WTC11 (cell line): Measurements from ENCODE around the gene PHB1. TPM values are rescaled to one million over a fixed set of nuclear protein-coding genes. Genes with fewer than 3 reads are reported as not detected.

Experiments used
- ATAC-seq: fragments of 200-7000 bp; cut with Tn5 transposase; 2 replicates; pipeline ENCODE4 v1.10.0; 2021; ENCODE audit warnings: mild to moderate bottlenecking, moderate library complexity
- CTCF ChIA-PET: fragments of 300-600 bp; sonication (Branson Sonifier 250); formaldehyde crosslinking; loops from one replicate; lab custom pipeline; 2021; ENCODE audit warnings: antibody characterized with exemption; lab: Charles Lee
- POLR2A ChIA-PET: fragments of 350-600 bp; sonication (Branson Sonifier 250); formaldehyde crosslinking; loops from one replicate; lab custom pipeline; 2021; ENCODE audit warnings: antibody characterized with exemption; lab: Charles Lee
- DNase-seq: peaks from one replicate; pipeline ENCODE4 v3.0.0; 2021; ENCODE audit warnings: low spot score
- H3K27ac Mint-ChIP-seq: 2 replicates; pipeline ENCODE4 v1.8.0; 2021; ENCODE audit warnings: mixed read lengths
- H3K27me3 Mint-ChIP-seq: 2 replicates; pipeline ENCODE4 v1.8.0; 2021; ENCODE audit warnings: low read depth, mild to moderate bottlenecking, moderate library complexity, mixed read lengths
- H3K36me3 Mint-ChIP-seq: 2 replicates; pipeline ENCODE4 v1.8.0; 2021; ENCODE audit warnings: mixed read lengths
- H3K4me1 Mint-ChIP-seq: 2 replicates; pipeline ENCODE4 v1.8.0; 2022; ENCODE audit warnings: mixed read lengths
- H3K4me3 Mint-ChIP-seq: 2 replicates; pipeline ENCODE4 v1.8.0; 2021; ENCODE audit warnings: mild to moderate bottlenecking, moderate library complexity, mixed read lengths
- H3K9me3 Mint-ChIP-seq: 2 replicates; pipeline ENCODE4 v1.8.0; 2021; ENCODE audit warnings: mixed read lengths
- ARID4B ChIP-seq: sonication (generic); formaldehyde crosslinking; IDR thresholded peaks from 2 replicates; pipeline ENCODE4 v1.8.0; 2023; ENCODE audit warnings: missing genetic modification reagents, mild to moderate bottlenecking, borderline replicate concordance
- CBFB ChIP-seq: sonication (generic); formaldehyde crosslinking; IDR thresholded peaks from 2 replicates; pipeline ENCODE4 v1.8.1; 2022; ENCODE audit warnings: mild to moderate bottlenecking, low read depth, missing genetic modification reagents
- CREB1 ChIP-seq: sonication (generic); formaldehyde crosslinking; IDR thresholded peaks from 2 replicates; pipeline ENCODE4 v1.8.0; 2023; ENCODE audit warnings: mild to moderate bottlenecking, missing genetic modification reagents
- E2F5 ChIP-seq: sonication (generic); formaldehyde crosslinking; IDR thresholded peaks from 2 replicates; pipeline ENCODE4 v1.8.1; 2022; ENCODE audit warnings: mild to moderate bottlenecking, moderate library complexity, missing genetic modification reagents
- FOXP4 ChIP-seq: sonication (generic); formaldehyde crosslinking; IDR thresholded peaks from 2 replicates; pipeline ENCODE4 v1.8.0; 2022; ENCODE audit warnings: mild to moderate bottlenecking, missing genetic modification reagents
- GRHL2 ChIP-seq: fragments of 250-450 bp; sonication (Bioruptor Pico); IDR thresholded peaks from 2 replicates; pipeline ENCODE4 v1.8.0; 2022; ENCODE audit warnings: mild to moderate bottlenecking, moderate library complexity; ENCODE audit not compliant: insufficient replicate concordance, severe bottlenecking
- IRF2 ChIP-seq: sonication (generic); formaldehyde crosslinking; IDR thresholded peaks from 2 replicates; pipeline ENCODE4 v1.8.0; 2022; ENCODE audit warnings: low read depth, missing genetic modification reagents, borderline replicate concordance
- JAZF1 ChIP-seq: fragments of 250-450 bp; sonication (Bioruptor Pico); IDR thresholded peaks from 2 replicates; pipeline ENCODE4 v1.9.0; 2021; ENCODE audit warnings: moderate library complexity, mild to moderate bottlenecking, inconsistent platforms
- NR2C2 ChIP-seq: sonication (generic); formaldehyde crosslinking; IDR thresholded peaks from 2 replicates; pipeline ENCODE4 v1.8.0; 2022; ENCODE audit warnings: mild to moderate bottlenecking, missing genetic modification reagents
- RELA ChIP-seq: sonication (generic); formaldehyde crosslinking; IDR thresholded peaks from 2 replicates; pipeline ENCODE4 v1.8.1; 2022; ENCODE audit warnings: missing genetic modification reagents, mild to moderate bottlenecking, borderline replicate concordance
- TEAD1 ChIP-seq: sonication (generic); formaldehyde crosslinking; IDR thresholded peaks from 2 replicates; pipeline ENCODE4 v1.8.0; 2022; ENCODE audit warnings: mild to moderate bottlenecking, missing genetic modification reagents
- TEAD4 ChIP-seq: sonication (generic); formaldehyde crosslinking; IDR thresholded peaks from 2 replicates; pipeline ENCODE4 v1.8.0; 2022; ENCODE audit warnings: mild to moderate bottlenecking, missing genetic modification reagents
- ZNF317 ChIP-seq: sonication (generic); formaldehyde crosslinking; IDR thresholded peaks from 2 replicates; pipeline ENCODE4 v1.8.1; 2023; ENCODE audit warnings: low read depth, mild to moderate bottlenecking, moderate library complexity, missing genetic modification reagents, borderline replicate concordance
- total RNA-seq: library from RNA; stranded (reverse); gene quantifications from 3 replicates; pipeline ENCODE4 v1.2.3, GENCODE V29; 2021
- TF ChIP-seq, protein P1 (sequence below): sonication (generic); formaldehyde crosslinking; IDR thresholded peaks from 2 replicates; pipeline ENCODE4 v1.8.1; 2023; ENCODE audit warnings: mild to moderate bottlenecking, missing genetic modification reagents, moderate library complexity
- TF ChIP-seq, protein P2 (sequence below): fragments of 250-450 bp; sonication (Bioruptor Pico); IDR thresholded peaks from 2 replicates; pipeline ENCODE4 v1.9.0; 2021; ENCODE audit warnings: mild to moderate bottlenecking
- TF ChIP-seq, protein P3 (sequence below): sonication (generic); formaldehyde crosslinking; IDR thresholded peaks from 2 replicates; pipeline ENCODE4 v1.8.0; 2022; ENCODE audit warnings: mild to moderate bottlenecking, missing genetic modification reagents
- TF ChIP-seq, protein P4 (sequence below): sonication (generic); formaldehyde crosslinking; IDR thresholded peaks from 2 replicates; pipeline ENCODE4 v1.8.1; 2023; ENCODE audit warnings: mild to moderate bottlenecking, missing genetic modification reagents

PHB1 gene
- total RNA-seq, 1 experiment from 2014 or later: 375 TPM

GRCh38 chr17:49379926-49380325 lies 34.8 kb downstream of the PHB1 start:
- Mint-ChIP-seq H3K4me3 (no peak overlapping the region), H3K36me3 (no peaks in the 10 kb centered on the region), H3K9me3 (no peaks in the 10 kb centered on the region)
- ATAC-seq: no peak
- TF ChIP-seq JAZF1 (CRISPR knock-in tag): no peak
- no peak for TF ChIP-seq IRF2 (CRISPR knock-in tag)
- no peak for TF ChIP-seq CREB1 (CRISPR knock-in tag)
- TF ChIP-seq, protein P1, sequence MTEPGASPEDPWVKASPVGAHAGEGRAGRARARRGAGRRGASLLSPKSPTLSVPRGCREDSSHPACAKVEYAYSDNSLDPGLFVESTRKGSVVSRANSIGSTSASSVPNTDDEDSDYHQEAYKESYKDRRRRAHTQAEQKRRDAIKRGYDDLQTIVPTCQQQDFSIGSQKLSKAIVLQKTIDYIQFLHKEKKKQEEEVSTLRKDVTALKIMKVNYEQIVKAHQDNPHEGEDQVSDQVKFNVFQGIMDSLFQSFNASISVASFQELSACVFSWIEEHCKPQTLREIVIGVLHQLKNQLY: no peak
- TF ChIP-seq CBFB (CRISPR knock-in tag): no peak
- no peak for TF ChIP-seq NR2C2 (CRISPR knock-in tag)
- TF ChIP-seq, protein P2, sequence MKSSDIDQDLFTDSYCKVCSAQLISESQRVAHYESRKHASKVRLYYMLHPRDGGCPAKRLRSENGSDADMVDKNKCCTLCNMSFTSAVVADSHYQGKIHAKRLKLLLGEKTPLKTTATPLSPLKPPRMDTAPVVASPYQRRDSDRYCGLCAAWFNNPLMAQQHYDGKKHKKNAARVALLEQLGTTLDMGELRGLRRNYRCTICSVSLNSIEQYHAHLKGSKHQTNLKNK (CRISPR knock-in tag): no peak
- TF ChIP-seq FOXP4: no peak
- TF ChIP-seq, protein P3, sequence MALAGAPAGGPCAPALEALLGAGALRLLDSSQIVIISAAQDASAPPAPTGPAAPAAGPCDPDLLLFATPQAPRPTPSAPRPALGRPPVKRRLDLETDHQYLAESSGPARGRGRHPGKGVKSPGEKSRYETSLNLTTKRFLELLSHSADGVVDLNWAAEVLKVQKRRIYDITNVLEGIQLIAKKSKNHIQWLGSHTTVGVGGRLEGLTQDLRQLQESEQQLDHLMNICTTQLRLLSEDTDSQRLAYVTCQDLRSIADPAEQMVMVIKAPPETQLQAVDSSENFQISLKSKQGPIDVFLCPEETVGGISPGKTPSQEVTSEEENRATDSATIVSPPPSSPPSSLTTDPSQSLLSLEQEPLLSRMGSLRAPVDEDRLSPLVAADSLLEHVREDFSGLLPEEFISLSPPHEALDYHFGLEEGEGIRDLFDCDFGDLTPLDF: no peak
- no peak for TF ChIP-seq TEAD1 (CRISPR knock-in tag)
- no peak for TF ChIP-seq ARID4B (CRISPR knock-in tag)
- no peak for TF ChIP-seq E2F5 (CRISPR knock-in tag)
- no peak for TF ChIP-seq ZNF317 (CRISPR knock-in tag)
- TF ChIP-seq TEAD4: no peak
- no peak for TF ChIP-seq GRHL2 (CRISPR knock-in tag)
- TF ChIP-seq RELA (CRISPR knock-in tag): no peak
- TF ChIP-seq, protein P4, sequence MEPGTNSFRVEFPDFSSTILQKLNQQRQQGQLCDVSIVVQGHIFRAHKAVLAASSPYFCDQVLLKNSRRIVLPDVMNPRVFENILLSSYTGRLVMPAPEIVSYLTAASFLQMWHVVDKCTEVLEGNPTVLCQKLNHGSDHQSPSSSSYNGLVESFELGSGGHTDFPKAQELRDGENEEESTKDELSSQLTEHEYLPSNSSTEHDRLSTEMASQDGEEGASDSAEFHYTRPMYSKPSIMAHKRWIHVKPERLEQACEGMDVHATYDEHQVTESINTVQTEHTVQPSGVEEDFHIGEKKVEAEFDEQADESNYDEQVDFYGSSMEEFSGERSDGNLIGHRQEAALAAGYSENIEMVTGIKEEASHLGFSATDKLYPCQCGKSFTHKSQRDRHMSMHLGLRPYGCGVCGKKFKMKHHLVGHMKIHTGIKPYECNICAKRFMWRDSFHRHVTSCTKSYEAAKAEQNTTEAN (CRISPR knock-in tag): no peak
- TF ChIP-seq, all 79 proteins: peak for 0
- H3K4me1 Mint-ChIP-seq: peaks cover 16% of the 10 kb centered on the region
- no peak for DNase-seq
- ChIA-PET CTCF (interaction anchor here (1.1 to 1.8 kb wide), 3 partner anchors 12 to 177 kb away, joined by 4 to 6 read pairs (median 5); no protein-coding TSS in a partner anchor), POLR2A (no interaction called here)
- H3K27me3 Mint-ChIP-seq: peaks cover 3% of the 10 kb centered on the region; the same call in 1 of the 2 replicates
- H3K27ac Mint-ChIP-seq: no peak overlapping the region
